ENCODE results near the gene SLC7A8.
A peak's percentile ranks its signal among the peaks of the same experiment; 100 is the strongest.
"Not testable (repeated sequence)": the region's sequence is repeated elsewhere in the genome, so short reads cannot be mapped to it uniquely, and the experiment has no call there.

Gene SLC7A8

GRCh38 chr14:23207146-23207540 lies 23.7 kb upstream of the SLC7A8 start:
- no peak for DNase-seq (ENCODE audit: insufficient read length, low spot score)
- no peak for FAIRE-seq
- TF ChIP-seq SPI1 (IDR thresholded peaks at IDR 0.05; ENCODE audit: low read depth, low read length) (no peak), POLR2AphosphoS5 (IDR thresholded peaks at IDR 0.05; ENCODE audit: low read depth, low read length) (no peak), POLR2A (IDR thresholded peaks at IDR 0.05; ENCODE audit: low read depth, low read length) (no peak), POU2F2 (IDR thresholded peaks at IDR 0.05; ENCODE audit: low read depth, low read length) (no peak), TAF1 (IDR thresholded peaks at IDR 0.05; ENCODE audit: low read depth, low read length) (no peak), PAX5 (IDR thresholded peaks at IDR 0.05; ENCODE audit: insufficient read depth, low read length, severe bottlenecking) (no peak)

DNA sequence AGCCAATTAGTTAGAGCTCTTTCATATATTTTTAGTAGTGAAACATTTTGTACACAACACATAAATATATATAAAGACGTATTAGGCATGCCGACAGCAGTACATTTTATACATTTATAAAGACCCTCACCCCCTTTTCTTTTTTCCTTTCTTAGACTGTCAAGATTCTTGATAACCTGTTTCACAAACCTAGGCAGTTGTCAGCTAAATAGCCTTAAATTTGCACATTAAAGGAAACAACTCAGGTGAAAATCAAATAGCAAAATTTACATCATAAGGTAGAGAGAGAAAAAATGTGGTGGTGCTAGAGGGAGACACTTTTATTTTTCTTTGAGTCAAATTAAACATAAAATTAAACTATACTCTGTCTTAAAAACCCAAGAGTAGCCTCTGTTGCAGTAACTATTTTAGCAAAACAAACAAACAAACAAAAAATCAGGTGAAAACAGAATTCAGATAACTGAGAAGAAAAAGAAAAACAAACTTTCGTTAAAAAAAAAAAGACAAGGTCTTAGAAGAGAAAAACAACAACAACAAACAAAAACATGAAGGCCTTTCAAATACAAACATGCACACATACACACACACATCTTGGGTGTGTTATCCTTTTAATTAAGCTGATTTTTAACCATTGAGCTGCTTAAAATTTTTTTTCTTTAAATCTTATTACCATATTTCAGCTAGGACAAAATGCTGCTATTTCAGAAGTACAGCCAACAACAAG lies 23.1 kb upstream of the SLC7A8 start:
- FAIRE-seq, result no peak
- DNase-seq (ENCODE audit: insufficient read length, low spot score), result no peak
- TF ChIP-seq POLR2AphosphoS5 (IDR thresholded peaks at IDR 0.05; ENCODE audit: low read depth, low read length) (no peak), TAF1 (IDR thresholded peaks at IDR 0.05; ENCODE audit: low read depth, low read length) (no peak), POU2F2 (IDR thresholded peaks at IDR 0.05; ENCODE audit: low read depth, low read length) (no peak), POLR2A (IDR thresholded peaks at IDR 0.05; ENCODE audit: low read depth, low read length) (no peak), PAX5 (IDR thresholded peaks at IDR 0.05; ENCODE audit: insufficient read depth, low read length, severe bottlenecking) (no peak), SPI1 (IDR thresholded peaks at IDR 0.05; ENCODE audit: low read depth, low read length) (no peak)

GRCh38 chr14:23202001-23202400 lies 18.5 kb upstream of the SLC7A8 start:
- no peak for FAIRE-seq
- no peak for TF ChIP-seq PAX5 (IDR thresholded peaks at IDR 0.05; ENCODE audit: insufficient read depth, low read length, severe bottlenecking)
- TF ChIP-seq POLR2AphosphoS5 (IDR thresholded peaks at IDR 0.05; ENCODE audit: low read depth, low read length), result no peak
- TF ChIP-seq TAF1 (IDR thresholded peaks at IDR 0.05; ENCODE audit: low read depth, low read length), result no peak
- TF ChIP-seq POLR2A (IDR thresholded peaks at IDR 0.05; ENCODE audit: low read depth, low read length), result no peak
- no peak for TF ChIP-seq SPI1 (IDR thresholded peaks at IDR 0.05; ENCODE audit: low read depth, low read length)
- TF ChIP-seq POU2F2 (IDR thresholded peaks at IDR 0.05; ENCODE audit: low read depth, low read length), result no peak

GRCh38 chr14:23199141-23199540 lies 15.7 kb upstream of the SLC7A8 start:
- not testable (repeated sequence) for DNase-seq (ENCODE audit: insufficient read length, low spot score); FAIRE-seq

More at GRCh38 chr14:23202001-23202400, 18.5 kb upstream of the SLC7A8 start:
- no peak for DNase-seq (ENCODE audit: insufficient read length, low spot score)

DNA sequence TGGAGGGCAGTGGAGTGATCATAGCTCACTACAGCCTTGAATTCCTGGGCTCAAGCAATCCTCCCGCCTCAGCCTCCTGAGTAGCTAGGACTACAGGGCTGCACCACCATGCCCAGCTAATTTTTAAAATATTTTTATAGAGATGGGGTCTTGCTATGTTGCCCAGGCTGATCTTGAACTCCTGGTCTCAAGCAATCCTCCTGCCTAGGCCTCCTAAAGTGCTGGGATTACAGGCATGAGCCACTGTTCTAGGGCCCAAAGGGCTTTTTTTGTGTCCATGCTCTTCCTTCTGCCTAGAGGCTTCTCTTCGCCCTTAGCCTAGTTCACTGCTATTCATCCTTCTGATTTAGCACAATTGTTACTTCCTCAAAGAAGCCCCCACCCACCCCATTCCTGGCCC lies 13.0 kb upstream of the SLC7A8 start:
- FAIRE-seq; DNase-seq (ENCODE audit: insufficient read length, low spot score): not testable (repeated sequence)

- no peak for FAIRE-seq
- no peak for TF ChIP-seq TAF1 (IDR thresholded peaks at IDR 0.05; ENCODE audit: low read depth, low read length)
- TF ChIP-seq SPI1 (IDR thresholded peaks at IDR 0.05; ENCODE audit: low read depth, low read length), result no peak
- no peak for TF ChIP-seq PAX5 (IDR thresholded peaks at IDR 0.05; ENCODE audit: insufficient read depth, low read length, severe bottlenecking)
- no peak for TF ChIP-seq POU2F2 (IDR thresholded peaks at IDR 0.05; ENCODE audit: low read depth, low read length)
- TF ChIP-seq POLR2AphosphoS5 (IDR thresholded peaks at IDR 0.05; ENCODE audit: low read depth, low read length), result no peak
- TF ChIP-seq POLR2A (IDR thresholded peaks at IDR 0.05; ENCODE audit: low read depth, low read length), result no peak
- DNase-seq (ENCODE audit: insufficient read length, low spot score), result no peak
These were observed 12.2 kb upstream of the SLC7A8 start for GRCh38 chr14:23195552-23196101.

DNA sequence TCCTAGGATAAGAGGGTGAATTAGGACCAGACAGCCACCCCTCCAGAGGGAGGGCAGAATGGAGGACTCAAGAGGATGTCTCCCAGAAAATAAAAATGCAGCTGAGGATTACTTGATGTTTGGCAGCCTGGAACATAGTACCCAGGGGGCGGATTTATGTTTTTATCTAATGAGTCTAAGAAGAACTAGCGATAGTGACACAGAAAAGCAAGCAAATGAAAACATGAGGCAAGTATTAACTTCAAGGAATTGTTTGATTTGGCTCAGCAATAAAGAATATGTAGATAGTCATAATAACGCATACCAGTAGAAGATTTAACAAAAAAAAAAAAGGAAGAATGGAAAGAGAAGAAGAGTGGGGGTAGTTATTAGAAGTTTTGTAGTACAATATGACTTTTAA lies 10.0 kb upstream of the SLC7A8 start:
- no peak for FAIRE-seq

GRCh38 chr14:23187925-23188324 lies 4.5 kb upstream of the SLC7A8 start:
- DNase-seq (ENCODE audit: insufficient read length, low spot score) (no peak), FAIRE-seq (no peak)
- TF ChIP-seq POLR2A (IDR thresholded peaks at IDR 0.05; ENCODE audit: low read depth, low read length), result no peak
- no peak for TF ChIP-seq TAF1 (IDR thresholded peaks at IDR 0.05; ENCODE audit: low read depth, low read length)
- TF ChIP-seq SPI1 (IDR thresholded peaks at IDR 0.05; ENCODE audit: low read depth, low read length), result no peak
- TF ChIP-seq POLR2AphosphoS5 (IDR thresholded peaks at IDR 0.05; ENCODE audit: low read depth, low read length), result no peak
- no peak for TF ChIP-seq POU2F2 (IDR thresholded peaks at IDR 0.05; ENCODE audit: low read depth, low read length)
- no peak for TF ChIP-seq PAX5 (IDR thresholded peaks at IDR 0.05; ENCODE audit: insufficient read depth, low read length, severe bottlenecking)

More for the DNA sequence above, 10.0 kb upstream of the SLC7A8 start:
- TF ChIP-seq PAX5 (IDR thresholded peaks at IDR 0.05; ENCODE audit: insufficient read depth, low read length, severe bottlenecking), result no peak
- TF ChIP-seq POLR2A (IDR thresholded peaks at IDR 0.05; ENCODE audit: low read depth, low read length), result no peak
- TF ChIP-seq POU2F2 (IDR thresholded peaks at IDR 0.05; ENCODE audit: low read depth, low read length), result no peak
- DNase-seq (ENCODE audit: insufficient read length, low spot score), result no peak

- FAIRE-seq, result peak; percentile 52
- TF ChIP-seq SPI1 (IDR thresholded peaks at IDR 0.05; ENCODE audit: low read depth, low read length) (no peak), POLR2A (IDR thresholded peaks at IDR 0.05; ENCODE audit: low read depth, low read length) (no peak), POLR2AphosphoS5 (IDR thresholded peaks at IDR 0.05; ENCODE audit: low read depth, low read length) (no peak), PAX5 (IDR thresholded peaks at IDR 0.05; ENCODE audit: insufficient read depth, low read length, severe bottlenecking) (no peak), TAF1 (IDR thresholded peaks at IDR 0.05; ENCODE audit: low read depth, low read length) (no peak), POU2F2 (IDR thresholded peaks at IDR 0.05; ENCODE audit: low read depth, low read length) (no peak)
- DNase-seq (ENCODE audit: insufficient read length, low spot score), result peak; percentile 29
These were observed 3.6 kb upstream of the SLC7A8 start for GRCh38 chr14:23186913-23187654.

- DNase-seq (ENCODE audit: insufficient read length, low spot score) (no peak), FAIRE-seq (no peak)
- TF ChIP-seq POLR2A (IDR thresholded peaks at IDR 0.05; ENCODE audit: low read depth, low read length) (no peak), POLR2AphosphoS5 (IDR thresholded peaks at IDR 0.05; ENCODE audit: low read depth, low read length) (no peak), SPI1 (IDR thresholded peaks at IDR 0.05; ENCODE audit: low read depth, low read length) (no peak), POU2F2 (IDR thresholded peaks at IDR 0.05; ENCODE audit: low read depth, low read length) (no peak), TAF1 (IDR thresholded peaks at IDR 0.05; ENCODE audit: low read depth, low read length) (no peak), PAX5 (IDR thresholded peaks at IDR 0.05; ENCODE audit: insufficient read depth, low read length, severe bottlenecking) (no peak)
These were observed 1.6 kb upstream of the SLC7A8 start for GRCh38 chr14:23185063-23185462.
